Central memory CD4-positive, alpha-beta T cell (primary cell): ENCODE data around the gene METTL16.
A peak's percentile ranks its signal among the peaks of the same experiment; 100 is the strongest.
"Not testable (repeated sequence)": the region's sequence is repeated elsewhere in the genome, so short reads cannot be mapped to it uniquely, and the experiment has no call there.

Experiments
- DNase-seq: peaks from one replicate; pipeline ENCODE4 v3.0.0; 2022
- total RNA-seq, 3 experiments: gene quantifications; one replicate each; lab custom pipeline; 2026; lab: John Stamatoyannopoulos, UW

The METTL16 gene
- 55.8 to 107 (median 66.7) reads per million in 3 experiments for total RNA-seq

DNA sequence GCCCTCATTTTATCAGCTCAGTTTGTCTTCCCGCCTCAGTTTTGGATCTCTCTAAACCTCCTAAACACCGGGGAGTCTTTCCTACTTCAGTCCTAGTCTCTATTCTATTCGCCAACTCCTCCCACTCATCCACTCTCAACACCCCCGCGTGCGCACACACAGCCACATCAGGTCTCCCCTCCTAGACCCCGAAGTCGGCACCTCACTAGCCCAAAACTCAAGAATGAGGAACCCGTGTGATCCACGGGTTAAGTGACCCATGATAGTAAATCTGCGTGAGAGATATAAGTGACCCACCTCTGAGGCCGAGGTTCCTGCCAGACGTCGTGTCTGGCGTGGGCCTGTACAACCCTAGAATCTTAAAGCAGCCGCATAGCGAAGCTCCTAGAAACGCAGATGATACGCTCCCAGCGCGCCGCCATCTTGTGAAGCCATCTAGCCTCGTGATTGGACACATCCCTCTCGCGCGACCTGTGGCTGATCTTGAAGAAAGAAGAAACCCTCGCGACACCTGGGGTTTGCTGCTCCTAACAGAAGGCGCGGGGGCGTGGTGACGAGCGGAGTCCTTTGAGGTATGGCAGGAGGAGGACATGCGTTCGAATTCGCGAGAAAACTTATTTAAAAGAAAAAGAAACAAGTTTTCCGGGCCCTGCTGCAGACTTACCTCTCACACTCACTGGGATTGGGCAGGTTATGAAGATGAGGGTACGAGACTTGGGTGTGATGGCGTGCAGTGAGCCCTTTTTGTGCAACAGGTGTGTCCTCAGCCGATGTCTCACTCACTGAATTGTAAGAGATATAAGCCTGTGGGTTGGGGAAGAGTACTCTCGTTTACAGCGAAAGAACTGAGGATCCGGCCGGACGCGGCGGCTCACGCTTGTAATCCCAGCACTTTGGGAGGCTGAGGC, at the start of gene METTL16:
Gene METTL16, minus strand, starts transcription at position 427 of the 908 bp plus-strand sequence. CDS start 9,557 bp downstream, outside the sequence.
- DNase-seq: peak; percentile 96

DNA sequence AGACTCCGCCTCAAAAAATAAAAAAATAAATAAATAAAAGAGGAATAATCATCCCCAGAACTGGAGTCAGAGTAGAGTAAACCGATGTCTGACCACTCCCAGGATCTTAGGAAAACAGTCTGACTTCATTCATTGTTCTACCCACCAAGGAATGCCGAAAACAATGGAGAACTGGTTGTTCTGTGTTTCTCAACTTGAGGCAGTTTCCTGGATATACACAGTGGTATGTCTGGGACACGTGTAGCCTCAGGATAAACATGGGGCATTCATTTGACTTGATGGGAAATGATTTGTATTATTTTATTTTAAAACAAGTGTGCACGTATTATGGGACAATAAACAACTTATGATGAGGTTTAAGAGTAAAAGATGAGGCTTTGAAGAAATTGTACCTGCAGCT, 49.0 kb upstream of the METTL16 start:
- no peak for DNase-seq

GRCh38 chr17:2551928-2552327, 40.2 kb upstream of the METTL16 start:
- no peak for DNase-seq

GRCh38 chr17:2551493-2551892, 39.8 kb upstream of the METTL16 start:
- no peak for DNase-seq

- no peak for DNase-seq
Observed at GRCh38 chr17:2549392-2550211, 37.9 kb upstream of the METTL16 start.

DNA sequence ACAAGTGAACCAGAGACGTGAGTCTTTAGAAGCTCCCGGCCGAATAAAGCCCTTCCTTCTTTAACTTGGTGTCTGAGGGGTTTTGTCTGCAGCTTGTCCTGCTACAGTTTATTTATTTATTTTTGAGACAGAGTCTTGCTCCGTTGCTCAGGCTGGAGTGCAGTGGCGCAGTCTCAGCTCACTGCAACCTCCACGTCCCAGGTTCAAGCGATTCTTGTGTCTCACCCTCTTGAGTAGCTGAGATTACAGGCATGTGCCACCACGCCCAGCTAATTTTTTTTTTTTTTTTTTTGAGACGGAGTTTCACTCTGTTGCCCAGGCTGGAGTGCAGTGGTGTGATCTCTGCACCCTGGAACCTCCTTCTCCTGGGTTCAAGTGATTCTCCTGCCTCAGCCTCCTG, 36.3 kb upstream of the METTL16 start:
- DNase-seq: not testable (repeated sequence)

DNA sequence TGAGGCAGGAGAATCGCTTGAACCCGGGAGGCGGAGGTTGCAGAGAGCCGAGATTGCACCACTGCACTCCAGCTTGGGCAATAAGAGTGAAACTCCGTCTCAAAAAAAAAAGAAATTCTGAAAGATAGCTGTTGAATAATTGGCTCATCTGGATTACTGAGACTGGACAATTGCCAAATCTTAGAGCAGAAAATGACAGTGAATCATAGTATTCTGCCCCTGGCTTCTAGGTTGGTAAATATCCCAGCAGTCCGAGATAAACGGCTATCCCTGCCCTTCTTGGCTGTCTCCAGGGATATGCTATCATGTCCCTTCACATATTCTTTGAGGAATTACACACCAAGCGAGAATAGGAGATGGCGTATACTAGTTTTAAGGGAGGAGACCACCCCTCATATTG, 35.5 kb upstream of the METTL16 start:
- no peak for DNase-seq

- no peak for DNase-seq
Observed at GRCh38 chr17:2545393-2545792, 33.7 kb upstream of the METTL16 start.

GRCh38 chr17:2542456-2542855, 30.8 kb upstream of the METTL16 start:
- no peak for DNase-seq

- DNase-seq: no peak
Observed at GRCh38 chr17:2542056-2542455, 30.4 kb upstream of the METTL16 start.

GRCh38 chr17:2537579-2537978, 25.9 kb upstream of the METTL16 start:
- not testable (repeated sequence) for DNase-seq

GRCh38 chr17:2532146-2532720, 20.5 kb upstream of the METTL16 start:
- DNase-seq: no peak

DNA sequence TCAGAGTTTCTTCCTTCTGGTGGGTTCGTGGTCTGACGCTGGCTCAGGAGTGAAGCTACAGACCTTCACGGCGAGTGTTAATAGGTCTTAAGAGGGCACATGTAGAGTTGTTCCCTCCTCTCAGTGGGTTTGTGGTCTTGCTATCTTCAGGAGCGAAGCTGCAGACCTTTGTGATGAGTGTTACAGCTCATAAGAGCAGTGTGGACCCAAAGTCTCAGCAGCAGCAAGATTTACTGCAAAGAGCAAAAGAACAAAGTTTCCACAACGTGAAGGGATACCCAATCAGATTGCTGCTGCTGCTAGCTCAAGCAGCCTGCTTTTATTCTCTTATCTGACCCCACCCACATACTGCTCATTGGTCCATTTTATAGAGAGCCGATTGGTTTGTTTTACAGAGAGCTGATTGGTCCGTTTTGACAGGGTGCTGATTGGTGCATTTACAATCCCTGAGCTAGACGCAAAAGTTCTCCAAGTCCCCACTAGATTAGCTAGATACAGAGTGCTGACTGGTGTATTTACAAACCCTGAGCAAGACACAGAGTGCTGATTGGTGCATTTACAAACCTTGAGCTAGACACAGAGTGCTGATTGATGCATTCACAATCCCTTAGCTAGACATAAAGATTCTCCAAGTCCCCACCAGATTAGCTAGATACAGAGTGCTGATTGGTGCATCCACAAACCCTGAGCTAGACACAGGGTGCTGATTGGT, 19.7 kb upstream of the METTL16 start:
- peak; percentile 13 for DNase-seq

GRCh38 chr17:2521775-2522410, 10.2 kb upstream of the METTL16 start:
- DNase-seq: not testable (repeated sequence)

DNA sequence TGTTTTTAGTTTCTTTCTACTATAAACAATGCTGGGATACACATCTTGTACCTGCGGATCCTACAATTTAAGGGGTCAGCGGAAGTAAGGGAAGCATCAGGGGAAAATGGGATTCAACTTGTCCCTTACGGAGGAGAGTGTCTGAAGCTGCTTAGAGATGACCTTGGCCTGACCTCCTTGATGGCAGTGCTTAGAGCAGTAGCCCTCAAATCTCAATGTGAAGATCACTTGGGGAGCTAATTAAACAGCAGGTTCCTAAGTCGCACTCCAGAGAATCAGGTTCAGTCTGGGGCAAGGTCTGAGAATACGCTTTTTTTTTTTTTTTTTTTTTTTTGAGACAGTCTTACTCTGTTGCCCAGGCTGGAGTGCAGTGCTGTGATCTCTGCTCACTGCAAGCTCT, 9.6 kb upstream of the METTL16 start:
- DNase-seq: no peak

DNA sequence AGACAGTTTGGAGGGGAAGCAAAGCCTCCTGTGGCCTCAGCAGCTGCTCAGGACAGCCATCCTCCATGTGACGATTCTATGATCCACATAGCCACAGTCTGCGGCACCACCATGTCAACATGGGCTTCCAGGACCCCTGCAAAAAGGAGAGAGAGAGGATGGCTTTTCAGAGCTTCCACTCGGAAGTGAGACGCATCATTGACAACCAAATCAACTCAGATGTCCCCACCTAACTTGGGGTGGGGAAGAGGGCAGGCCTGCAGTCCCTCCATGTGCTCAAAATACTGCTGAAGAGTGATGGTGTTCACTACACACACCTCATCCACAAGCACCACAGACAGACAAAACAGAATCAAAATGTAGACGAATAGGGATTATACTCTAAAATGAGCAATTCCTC, 5.9 kb upstream of the METTL16 start:
- DNase-seq: no peak

- DNase-seq: no peak
Observed at GRCh38 chr17:2511138-2511461, 588 bp downstream of the METTL16 start.

- DNase-seq: no peak
Observed at GRCh38 chr17:2510559-2510958, 1.1 kb downstream of the METTL16 start.

GRCh38 chr17:2508035-2508434, 3.7 kb downstream of the METTL16 start:
- no peak for DNase-seq

- not testable (repeated sequence) for DNase-seq
Observed at GRCh38 chr17:2507015-2507414, 4.7 kb downstream of the METTL16 start.

- DNase-seq: no peak
Observed at GRCh38 chr17:2503627-2504026, 8.1 kb downstream of the METTL16 start.
